Forelimb muscle (tissue), 1 donor: ENCODE results near the gene MAVS. TPM values are rescaled to one million over a fixed set of nuclear protein-coding genes. Genes with fewer than 3 reads are reported as not detected.

Experiments
- DNase-seq: peaks from one replicate; pipeline ENCODE4 v3.0.0-alpha.2; 2013; ENCODE audit warnings: low read depth
- polyA plus RNA-seq: library from polyadenylated mRNA; unstranded; fragments of 120-200 nt; gene quantifications from one replicate; pipeline ENCODE4 v1.2.1, GENCODE V29; 2013; ENCODE audit not compliant: insufficient read length

Gene MAVS
- polyA plus RNA-seq, 1 donor: 22.8 TPM

DNA sequence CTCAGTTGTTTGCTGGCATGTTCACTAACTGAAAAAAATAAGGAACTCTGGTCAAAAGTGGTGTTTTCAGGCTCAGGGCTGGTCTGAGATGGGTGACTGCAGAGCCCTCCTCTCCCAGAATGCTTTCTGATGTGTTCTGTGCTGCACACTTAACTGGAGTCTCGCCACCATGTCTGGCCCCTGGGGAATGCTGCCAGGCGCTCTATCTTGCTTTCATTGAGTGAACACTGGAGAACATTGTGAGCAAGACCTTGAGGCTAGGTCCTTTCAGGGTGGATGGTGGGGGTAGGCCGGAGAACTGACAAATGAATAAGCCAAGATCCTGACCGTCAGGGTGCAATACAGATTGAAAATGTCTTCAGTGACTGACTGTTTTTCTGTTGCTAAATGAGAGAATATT is 62.0 kb downstream of the MAVS start:
- no peak for DNase-seq

DNA sequence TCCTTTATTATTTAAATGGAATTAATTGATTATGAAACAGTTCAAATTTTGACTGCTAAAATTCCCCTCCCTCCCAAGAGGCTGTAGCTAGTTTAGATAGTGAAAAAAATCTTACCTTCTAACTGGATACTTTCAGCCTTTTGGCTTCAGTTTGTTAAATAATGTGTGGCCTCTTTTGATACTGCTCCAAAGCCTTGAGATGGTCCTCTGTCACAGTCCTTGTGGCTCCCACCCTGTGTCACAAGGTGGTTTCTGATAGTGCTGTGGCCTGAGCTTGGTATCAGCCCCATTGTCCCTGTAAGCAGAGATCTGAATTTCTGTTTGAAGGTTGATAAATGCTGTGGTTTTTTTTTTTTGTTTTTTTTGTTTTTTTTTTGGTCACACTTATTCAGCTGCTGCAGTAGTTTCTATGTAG is 63.3 kb downstream of the MAVS start:
- no peak for DNase-seq

DNA sequence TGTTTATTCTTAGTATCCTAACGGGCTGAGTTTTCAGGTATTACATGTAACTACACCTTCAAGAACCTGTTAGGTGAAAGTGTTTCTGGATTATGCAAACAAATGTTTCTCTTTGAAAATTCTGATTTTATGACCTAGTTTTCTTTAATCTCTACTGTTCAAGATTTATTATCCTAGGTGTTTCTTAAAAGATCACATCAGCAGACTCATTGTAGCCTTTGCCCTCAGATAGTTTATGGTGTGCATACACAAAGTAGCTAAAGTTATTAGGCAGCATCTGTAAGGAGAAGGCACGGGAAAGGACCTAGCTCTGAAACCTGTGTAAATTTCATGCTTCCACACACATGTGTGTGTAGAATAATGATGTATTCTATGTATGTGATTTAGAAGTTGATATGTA is 64.2 kb downstream of the MAVS start:
- no peak for DNase-seq

- DNase-seq: no peak
Measured at GRCh38 chr20:3911956-3912355, 65.3 kb downstream of the MAVS start.

GRCh38 chr20:3914446-3914845 is 67.8 kb downstream of the MAVS start:
- DNase-seq: no peak

- DNase-seq: no peak
Measured at GRCh38 chr20:3915691-3916090, 69.1 kb downstream of the MAVS start.

- no peak for DNase-seq
Measured at GRCh38 chr20:3916364-3916763, 69.7 kb downstream of the MAVS start.

DNA sequence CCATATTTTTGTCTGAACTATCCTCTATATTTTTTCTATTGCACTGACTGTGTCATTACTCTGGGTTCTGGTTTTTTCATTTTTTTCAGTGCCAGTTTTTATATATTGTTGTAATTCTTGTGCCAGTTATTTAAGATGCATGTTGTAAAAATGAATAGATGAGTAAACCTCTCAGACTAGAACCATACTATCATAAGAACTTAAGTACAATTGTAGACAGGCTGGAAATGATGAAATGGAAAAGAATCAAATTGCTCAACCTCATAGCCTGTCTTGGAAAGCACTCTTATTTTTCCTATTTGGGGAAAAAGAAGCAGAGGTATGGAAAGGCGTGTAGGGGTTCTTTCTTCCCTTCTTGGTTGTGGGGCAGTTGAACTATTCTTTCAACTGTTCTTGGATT is 72.7 kb downstream of the MAVS start:
- no peak for DNase-seq

- DNase-seq: no peak
Measured at GRCh38 chr20:3922223-3922982, 75.8 kb downstream of the MAVS start.

DNA sequence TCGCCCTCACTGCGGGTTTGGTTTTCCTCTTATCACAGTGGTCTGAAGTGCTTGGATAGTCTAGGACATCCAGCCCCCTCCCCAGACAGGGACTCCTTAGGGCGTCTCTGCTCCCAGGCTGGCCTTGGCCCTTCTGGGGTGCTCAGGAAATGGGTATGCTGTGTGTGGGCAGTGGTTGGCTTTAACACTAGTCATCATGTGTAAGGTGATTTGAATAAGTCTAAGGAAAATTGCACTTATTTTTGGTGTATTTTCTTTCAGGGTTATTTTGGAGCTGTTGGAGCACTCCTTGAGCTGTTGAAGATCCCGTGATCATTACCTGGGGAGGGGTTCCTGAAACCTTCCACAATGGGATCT is 76.3 kb downstream of the MAVS start:
- DNase-seq: no peak

DNA sequence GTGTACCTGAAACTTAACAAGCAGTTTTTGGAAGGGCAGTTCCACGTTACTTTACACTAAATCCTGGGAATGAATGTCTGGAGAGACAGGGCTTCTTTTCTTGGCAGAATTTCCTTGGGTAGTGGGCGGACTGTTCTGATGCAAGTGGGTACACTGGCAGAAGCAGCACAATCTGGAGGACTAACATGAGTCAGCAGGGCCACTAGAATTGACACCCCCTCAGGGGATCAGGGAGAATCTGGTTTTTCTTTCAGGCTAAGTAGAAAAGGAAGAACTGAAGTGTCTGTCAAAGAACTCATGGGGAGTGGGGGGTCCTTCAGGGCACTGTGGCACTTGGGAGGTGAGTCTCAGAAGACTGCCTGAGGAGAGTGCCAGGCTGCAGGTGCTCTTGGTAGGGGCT is 77.2 kb downstream of the MAVS start:
- no peak for DNase-seq

DNA sequence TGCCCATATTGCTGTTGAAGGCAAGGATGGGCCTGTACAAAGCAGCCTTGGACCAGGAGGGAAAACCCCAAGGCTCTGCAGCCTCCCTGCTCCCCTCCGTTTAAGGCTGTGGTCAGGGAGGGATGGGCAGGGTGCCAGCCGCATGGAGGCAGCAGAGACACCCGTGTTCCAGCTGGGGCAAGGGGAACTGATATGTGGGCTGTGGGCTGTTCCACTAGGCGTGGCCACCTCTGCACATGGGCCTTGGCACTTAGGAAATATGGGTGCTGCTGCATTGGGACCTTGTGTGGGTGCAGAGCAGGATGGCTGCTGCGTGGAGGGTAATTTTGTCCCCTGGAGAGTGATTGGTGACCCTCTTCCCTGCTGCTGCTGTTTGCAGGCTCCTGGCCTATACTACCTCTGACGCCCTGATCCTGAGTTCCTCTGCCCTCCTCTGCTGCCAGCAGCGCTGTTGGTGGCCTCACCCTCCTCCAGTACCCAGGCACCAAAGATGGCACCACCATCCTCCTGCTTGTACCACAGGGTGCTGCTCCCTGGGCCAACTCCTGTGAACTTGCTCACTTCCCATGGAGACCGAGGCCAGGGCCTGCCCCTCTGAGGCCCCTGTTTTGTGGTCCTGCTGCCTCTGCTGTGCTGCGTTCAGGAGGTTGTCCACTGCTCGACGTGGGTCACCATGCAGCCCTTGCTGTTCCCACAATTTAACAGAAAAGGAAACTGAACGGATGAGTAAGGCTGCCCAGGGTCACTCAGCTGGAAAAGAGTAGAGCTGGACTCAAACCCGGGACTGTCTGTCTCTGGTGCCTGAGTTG is 77.9 kb downstream of the MAVS start:
- DNase-seq: no peak

GRCh38 chr20:3925113-3925695 is 78.6 kb downstream of the MAVS start:
- no peak for DNase-seq

Other genes with a start within 250 kb of the MAVS start
- gene GFRA4, start 183.4 kb upstream of the MAVS start, polyA plus RNA-seq: not detected
- 71.3 TPM for gene ADAM33, start 164.8 kb upstream of the MAVS start, polyA plus RNA-seq
- gene SIGLEC1, start 134.2 kb upstream of the MAVS start, polyA plus RNA-seq: 3.4 TPM
- gene HSPA12B, start 114.1 kb upstream of the MAVS start, polyA plus RNA-seq: 21.4 TPM
- 21.6 TPM for gene ADISSP, start 79.1 kb upstream of the MAVS start, polyA plus RNA-seq
- 0.11 TPM for gene SPEF1, start 65.4 kb upstream of the MAVS start, polyA plus RNA-seq
- gene CENPB, start 60.1 kb upstream of the MAVS start, polyA plus RNA-seq: 44.4 TPM
- 86.6 TPM for gene CDC25B, start 50.5 kb upstream of the MAVS start, polyA plus RNA-seq
- gene AP5S1, start 26.3 kb upstream of the MAVS start, polyA plus RNA-seq: 9.8 TPM
- 25.8 TPM for gene PANK2, start 42.6 kb downstream of the MAVS start, polyA plus RNA-seq
- gene RNF24, start 168.7 kb downstream of the MAVS start, polyA plus RNA-seq: 20.8 TPM